Thyroid gland (tissue), 4 donors: ENCODE data around the gene TBX6.

Experiments used
- CTCF ChIP-seq, 6 experiments: fragments of 200-600 bp in 3 of 6; fragments of 450-650 bp in 3 of 6; sonication (generic) in 3 of 6; IDR thresholded peaks; one replicate each; pipeline ENCODE4 v1.5.1; 2016 to 2019; ENCODE audit warnings: antibody characterized with exemption in 6 of 6, mild to moderate bottlenecking in 2 of 6, inconsistent platforms in 1 of 6, moderate library complexity in 1 of 6
- POLR2A ChIP-seq, 2 donors: fragments of 450-650 bp; IDR thresholded peaks; one replicate each; pipeline ENCODE4 v1.6.1; 2017; ENCODE audit warnings: antibody characterized with exemption in 2 of 2, mild to moderate bottlenecking in 2 of 2, moderate library complexity in 1 of 2

GRCh38 chr16:30136971-30137605 lies 45.4 kb upstream of the TBX6 start:
- TF ChIP-seq CTCF (IDR thresholded peaks at IDR 0.05) (no peak), POLR2A (IDR thresholded peaks at IDR 0.05) (no peak)
